K562 (cell line): Measurements from ENCODE around the gene ASCC2.

Experiments
- CUX1 ChIP-seq: fragments of 200-800 bp; sonication (Bioruptor generic); IDR thresholded peaks from 2 replicates; pipeline ENCODE4 v1.6.1; 2016; ENCODE audit warnings: missing genetic modification characterization, missing compliant biosample characterization
- DIDO1 ChIP-seq: fragments of 450-650 bp; IDR thresholded peaks from 2 replicates; pipeline ENCODE4 v1.6.1; 2016; ENCODE audit warnings: low read depth, missing biosample characterization, missing genetic modification characterization
- EP300 ChIP-seq: IDR thresholded peaks from 2 replicates; pipeline ENCODE4 v1.6.1; 2012; ENCODE audit warnings: low read length, improper control_type of control experiment
- MEF2D ChIP-seq: conservative IDR thresholded peaks from 2 replicates; pipeline ENCODE4 v1.6.1; 2016; ENCODE audit warnings: low read depth, missing genetic modification characterization, missing compliant biosample characterization
- MXI1 ChIP-seq: IDR thresholded peaks from 2 replicates; pipeline ENCODE4 v1.6.1; 2011; ENCODE audit warnings: low read depth, mild to moderate bottlenecking, improper control_type of control experiment, low read length
- POLR2A ChIP-seq: fragments of 450-650 bp; conservative IDR thresholded peaks from 2 replicates; pipeline ENCODE4 v1.6.1; 2016
- SMARCA4 ChIP-seq: fragments of 450-650 bp; IDR thresholded peaks from 2 replicates; pipeline ENCODE4 v1.6.1; 2016
- STAT5B ChIP-seq: fragments of 250-450 bp; sonication (Bioruptor Pico); IDR thresholded peaks from 2 replicates; pipeline ENCODE4 v1.8.0; 2021; ENCODE audit warnings: mild to moderate bottlenecking, inconsistent platforms
- ZFP36 ChIP-seq: fragments of 150-350 bp; IDR thresholded peaks from 2 replicates; pipeline ENCODE4 v1.6.1; 2018; ENCODE audit warnings: low read length, low read depth; ENCODE audit not compliant: partially characterized antibody
- TF ChIP-seq, protein P1 (sequence below), 3 experiments: IDR thresholded peaks in 2 of 3; conservative IDR thresholded peaks in 1 of 3; 2 replicates each; pipeline ENCODE4 v1.5.1; 2011 to 2012; ENCODE audit warnings: low read length in 3 of 3, mild to moderate bottlenecking in 3 of 3, control low read depth in 2 of 3, improper control_type of control experiment in 1 of 3, inconsistent platforms in 1 of 3, low read depth in 1 of 3, mixed read lengths in 1 of 3, moderate library complexity in 1 of 3; ENCODE audit not compliant: insufficient read depth in 2 of 3
- TF ChIP-seq, protein P2 (sequence below), 2 experiments: fragments of 450-650 bp; formaldehyde crosslinking in 1 of 2; IDR thresholded peaks; 2 replicates each; pipeline versions ENCODE4 v1.4.0 to v1.6.1; 2014 to 2020; ENCODE audit warnings: mild to moderate bottlenecking in 2 of 2, borderline replicate concordance in 1 of 2, low read depth in 1 of 2
- TF ChIP-seq, protein P3 (sequence below): sonication (generic); formaldehyde crosslinking; IDR thresholded peaks from 2 replicates; pipeline ENCODE4 v1.9.0; 2022; ENCODE audit warnings: mild to moderate bottlenecking, missing genetic modification reagents

DNA sequence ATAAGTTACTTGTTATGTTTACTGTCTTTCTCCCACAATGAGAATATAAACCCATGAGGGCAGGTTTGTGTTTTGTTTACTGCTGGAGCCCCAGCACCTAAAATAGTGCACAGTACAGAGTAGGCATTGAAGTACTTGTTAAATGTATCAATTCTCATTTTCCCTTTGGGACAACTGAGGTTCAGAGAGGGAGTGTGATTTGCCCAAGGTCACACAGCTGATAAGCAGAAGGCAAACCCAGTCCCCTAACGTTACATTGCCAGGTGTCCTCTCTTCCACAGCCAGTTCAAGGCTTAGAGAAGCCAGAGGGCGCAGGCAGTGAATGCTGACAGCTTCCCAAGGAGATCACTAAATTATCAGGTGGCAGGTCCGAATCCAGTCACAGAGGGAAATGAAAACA, 88.0 kb downstream of the ASCC2 start:
- no peak for TF ChIP-seq EP300
- TF ChIP-seq, protein P1, sequence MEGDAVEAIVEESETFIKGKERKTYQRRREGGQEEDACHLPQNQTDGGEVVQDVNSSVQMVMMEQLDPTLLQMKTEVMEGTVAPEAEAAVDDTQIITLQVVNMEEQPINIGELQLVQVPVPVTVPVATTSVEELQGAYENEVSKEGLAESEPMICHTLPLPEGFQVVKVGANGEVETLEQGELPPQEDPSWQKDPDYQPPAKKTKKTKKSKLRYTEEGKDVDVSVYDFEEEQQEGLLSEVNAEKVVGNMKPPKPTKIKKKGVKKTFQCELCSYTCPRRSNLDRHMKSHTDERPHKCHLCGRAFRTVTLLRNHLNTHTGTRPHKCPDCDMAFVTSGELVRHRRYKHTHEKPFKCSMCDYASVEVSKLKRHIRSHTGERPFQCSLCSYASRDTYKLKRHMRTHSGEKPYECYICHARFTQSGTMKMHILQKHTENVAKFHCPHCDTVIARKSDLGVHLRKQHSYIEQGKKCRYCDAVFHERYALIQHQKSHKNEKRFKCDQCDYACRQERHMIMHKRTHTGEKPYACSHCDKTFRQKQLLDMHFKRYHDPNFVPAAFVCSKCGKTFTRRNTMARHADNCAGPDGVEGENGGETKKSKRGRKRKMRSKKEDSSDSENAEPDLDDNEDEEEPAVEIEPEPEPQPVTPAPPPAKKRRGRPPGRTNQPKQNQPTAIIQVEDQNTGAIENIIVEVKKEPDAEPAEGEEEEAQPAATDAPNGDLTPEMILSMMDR (IDR thresholded peaks at IDR 0.05 in 2 of 3, conservative IDR thresholded peaks at IDR 0.05 in 1 of 3; ENCODE audit: insufficient read depth in 2 of 3, low read depth in 1 of 3, low read length in 3 of 3): no peak
- no peak for TF ChIP-seq CUX1 (CRISPR knock-in tag)
- no peak for TF ChIP-seq MEF2D (tag)
- no peak for TF ChIP-seq MXI1
- TF ChIP-seq STAT5B: no peak
- TF ChIP-seq POLR2A: no peak
- no peak for TF ChIP-seq SMARCA4
- TF ChIP-seq, protein P2, sequence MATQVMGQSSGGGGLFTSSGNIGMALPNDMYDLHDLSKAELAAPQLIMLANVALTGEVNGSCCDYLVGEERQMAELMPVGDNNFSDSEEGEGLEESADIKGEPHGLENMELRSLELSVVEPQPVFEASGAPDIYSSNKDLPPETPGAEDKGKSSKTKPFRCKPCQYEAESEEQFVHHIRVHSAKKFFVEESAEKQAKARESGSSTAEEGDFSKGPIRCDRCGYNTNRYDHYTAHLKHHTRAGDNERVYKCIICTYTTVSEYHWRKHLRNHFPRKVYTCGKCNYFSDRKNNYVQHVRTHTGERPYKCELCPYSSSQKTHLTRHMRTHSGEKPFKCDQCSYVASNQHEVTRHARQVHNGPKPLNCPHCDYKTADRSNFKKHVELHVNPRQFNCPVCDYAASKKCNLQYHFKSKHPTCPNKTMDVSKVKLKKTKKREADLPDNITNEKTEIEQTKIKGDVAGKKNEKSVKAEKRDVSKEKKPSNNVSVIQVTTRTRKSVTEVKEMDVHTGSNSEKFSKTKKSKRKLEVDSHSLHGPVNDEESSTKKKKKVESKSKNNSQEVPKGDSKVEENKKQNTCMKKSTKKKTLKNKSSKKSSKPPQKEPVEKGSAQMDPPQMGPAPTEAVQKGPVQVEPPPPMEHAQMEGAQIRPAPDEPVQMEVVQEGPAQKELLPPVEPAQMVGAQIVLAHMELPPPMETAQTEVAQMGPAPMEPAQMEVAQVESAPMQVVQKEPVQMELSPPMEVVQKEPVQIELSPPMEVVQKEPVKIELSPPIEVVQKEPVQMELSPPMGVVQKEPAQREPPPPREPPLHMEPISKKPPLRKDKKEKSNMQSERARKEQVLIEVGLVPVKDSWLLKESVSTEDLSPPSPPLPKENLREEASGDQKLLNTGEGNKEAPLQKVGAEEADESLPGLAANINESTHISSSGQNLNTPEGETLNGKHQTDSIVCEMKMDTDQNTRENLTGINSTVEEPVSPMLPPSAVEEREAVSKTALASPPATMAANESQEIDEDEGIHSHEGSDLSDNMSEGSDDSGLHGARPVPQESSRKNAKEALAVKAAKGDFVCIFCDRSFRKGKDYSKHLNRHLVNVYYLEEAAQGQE (IDR thresholded peaks at IDR 0.05; ENCODE audit: borderline replicate concordance): no peak
- TF ChIP-seq, protein P2 (CRISPR knock-in tag; IDR thresholded peaks at IDR 0.05; ENCODE audit: low read depth): no peak
- no peak for TF ChIP-seq DIDO1 (tag)
- peak; percentile 55 for TF ChIP-seq ZFP36
- TF ChIP-seq, protein P3, sequence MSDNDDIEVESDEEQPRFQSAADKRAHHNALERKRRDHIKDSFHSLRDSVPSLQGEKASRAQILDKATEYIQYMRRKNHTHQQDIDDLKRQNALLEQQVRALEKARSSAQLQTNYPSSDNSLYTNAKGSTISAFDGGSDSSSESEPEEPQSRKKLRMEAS: no peak
